HCT116 (cell line): Measurements from ENCODE around the gene IRF9. TPM values are rescaled to one million over a fixed set of nuclear protein-coding genes. Genes with fewer than 3 reads are reported as not detected.

Experiments used
- ATAC-seq: fragments of 200-7000 bp; cut with Tn5 transposase; 2 replicates; pipeline ENCODE4 v1.9.1; 2020; ENCODE audit warnings: mild to moderate bottlenecking, moderate library complexity
- BruUV-seq: library from RNA; stranded (reverse); fragments of 400-500 nt; replicated peaks from 2 replicates; lab custom pipeline; 2021; lab: Mats Ljungman, UMichigan
- CTCF ChIA-PET: fragments of 300-600 bp; sonication (Branson Sonifier 250); formaldehyde crosslinking; loops from one replicate; lab custom pipeline; 2021; ENCODE audit warnings: antibody characterized with exemption; lab: Charles Lee
- POLR2A ChIA-PET: fragments of 300-600, 350-600 bp; sonication (Branson Sonifier 250); formaldehyde crosslinking; loops from one replicate; lab custom pipeline; 2021; ENCODE audit warnings: antibody characterized with exemption; lab: Charles Lee
- RAD21 ChIA-PET, 2 experiments: fragments of 300-600 bp; sonication (Branson Sonifier 250); formaldehyde crosslinking; loops; one replicate each; lab custom pipeline; 2023; ENCODE audit warnings: low total read pairs in 2 of 2; ENCODE audit not compliant: uncharacterized antibody in 2 of 2, unreplicated experiment in 2 of 2, low non-redundant PET in 1 of 2; lab: Charles Lee
- DNase-seq: peaks from one replicate; pipeline ENCODE4 v3.0.0-alpha.2; 2010; ENCODE audit warnings: low read depth, low spot score
- H2AFZ ChIP-seq: fragments of 200-600 bp; shearing (Covaris generic), sonication (generic); 2 replicates; pipeline ENCODE4 v1.6.1; 2017; ENCODE audit warnings: low read depth, mixed run types, mixed read lengths, antibody characterized with exemption, low read length; ENCODE audit not compliant: poor library complexity, severe bottlenecking
- H3K27ac ChIP-seq: 2 replicates; pipeline ENCODE4 v1.5.1; 2012; ENCODE audit warnings: low read depth, low read length
- H3K27me3 ChIP-seq: fragments of 200-600 bp; sonication (generic); 2 replicates; pipeline ENCODE4 v1.6.1; 2016; ENCODE audit warnings: mixed run types, low read length, mixed read lengths; ENCODE audit not compliant: insufficient read depth
- H3K36me3 ChIP-seq, 2 experiments: fragments of 200-500 bp in 1 of 2; fragments of 200-600 bp in 1 of 2; sonication (Bioruptor generic) in 1 of 2; sonication (generic) in 1 of 2; 2 replicates each; pipeline versions ENCODE4 v1.5.1 to v1.6.1; 2014 to 2016; ENCODE audit warnings: low read length in 2 of 2, inconsistent platforms in 1 of 2, mixed read lengths in 1 of 2, mixed run types in 1 of 2; ENCODE audit not compliant: insufficient read depth in 2 of 2, control insufficient read depth in 1 of 2
- H3K4me1 ChIP-seq, 2 experiments: fragments of 200-600 bp in 1 of 2; sonication (generic) in 1 of 2; 2 replicates each; pipeline versions ENCODE4 v1.5.1 to v1.6.1; 2012 to 2017; ENCODE audit warnings: low read length in 2 of 2, inconsistent platforms in 1 of 2, mild to moderate bottlenecking in 1 of 2, mixed read lengths in 1 of 2, mixed run types in 1 of 2, moderate library complexity in 1 of 2; ENCODE audit not compliant: insufficient read depth in 2 of 2, control insufficient read depth in 1 of 2
- H3K4me2 ChIP-seq: fragments of 200-600 bp; sonication (generic); 2 replicates; pipeline ENCODE4 v1.6.1; 2017; ENCODE audit warnings: mixed run types, low read length, mixed read lengths
- H3K4me3 ChIP-seq, 2 experiments: fragments of 200-600 bp in 1 of 2; sonication (generic) in 1 of 2; replicated peaks in 1 of 2; 2 replicates each; pipeline ENCODE4 v1.5.1; 2011 to 2016; ENCODE audit warnings: low read length in 2 of 2, control low read depth in 1 of 2, low read depth in 1 of 2, mild to moderate bottlenecking in 1 of 2, mixed read lengths in 1 of 2, mixed run types in 1 of 2
- H3K79me2 ChIP-seq: fragments of 200-600 bp; sonication (generic); 2 replicates; pipeline ENCODE4 v1.6.1; 2017; ENCODE audit warnings: mild to moderate bottlenecking, mixed run types, low read length, moderate library complexity, mixed read lengths; ENCODE audit not compliant: insufficient read depth
- H3K9ac ChIP-seq: fragments of 200-600 bp; sonication (generic); 2 replicates; pipeline ENCODE4 v1.6.1; 2016; ENCODE audit warnings: low read length, mixed read lengths
- H3K9me2 ChIP-seq: fragments of 200-600 bp; sonication (generic), shearing (Covaris generic); 2 replicates; pipeline ENCODE4 v1.6.1; 2017; ENCODE audit warnings: mixed run types, mild to moderate bottlenecking, moderate library complexity; ENCODE audit not compliant: insufficient read depth
- H3K9me3 ChIP-seq, 2 experiments: fragments of 200-500 bp in 1 of 2; fragments of 200-600 bp in 1 of 2; sonication (Bioruptor generic) in 1 of 2; sonication (generic) in 1 of 2; 2 replicates each; pipeline ENCODE4 v1.6.1; 2014 to 2017; ENCODE audit warnings: low read length in 2 of 2, mixed read lengths in 2 of 2, inconsistent platforms in 1 of 2, low read depth in 1 of 2, mild to moderate bottlenecking in 1 of 2, mixed run types in 1 of 2, moderate library complexity in 1 of 2; ENCODE audit not compliant: control insufficient read depth in 1 of 2, insufficient read depth in 1 of 2
- H4K20me1 ChIP-seq: fragments of 200-600 bp; sonication (generic), shearing (Covaris generic); 2 replicates; pipeline ENCODE4 v1.6.1; 2017; ENCODE audit warnings: mixed run types, mild to moderate bottlenecking, moderate library complexity; ENCODE audit not compliant: insufficient read depth
- CBX3 ChIP-seq: IDR thresholded peaks from 2 replicates; pipeline ENCODE4 v1.6.1; 2012; ENCODE audit warnings: low read depth
- CEBPB ChIP-seq: IDR thresholded peaks from 2 replicates; pipeline ENCODE4 v1.6.1; 2012; ENCODE audit warnings: low read depth
- EGR1 ChIP-seq: IDR thresholded peaks from 2 replicates; pipeline ENCODE4 v1.6.1; 2012; ENCODE audit warnings: low read depth
- ELF1 ChIP-seq: IDR thresholded peaks from 2 replicates; pipeline ENCODE4 v1.6.1; 2012; ENCODE audit warnings: low read depth, borderline replicate concordance
- FOSL1 ChIP-seq: IDR thresholded peaks from 2 replicates; pipeline ENCODE4 v1.6.1; 2012; ENCODE audit warnings: low read depth
- JUND ChIP-seq: IDR thresholded peaks from 2 replicates; pipeline ENCODE4 v1.6.1; 2012
- MAX ChIP-seq: IDR thresholded peaks from 2 replicates; pipeline ENCODE4 v1.6.1; 2012
- POLR2AphosphoS5 ChIP-seq: IDR thresholded peaks from 2 replicates; pipeline ENCODE4 v1.6.1; 2011; ENCODE audit warnings: mild to moderate bottlenecking, low read depth, low read length, moderate library complexity
- REST ChIP-seq: IDR thresholded peaks from 2 replicates; pipeline ENCODE4 v1.6.1; 2012; ENCODE audit warnings: low read depth
- SIN3A ChIP-seq: IDR thresholded peaks from 2 replicates; pipeline ENCODE4 v1.6.1; 2012; ENCODE audit warnings: low read depth
- SP1 ChIP-seq: IDR thresholded peaks from 2 replicates; pipeline ENCODE4 v1.6.1; 2012; ENCODE audit warnings: low read depth
- SRF ChIP-seq: IDR thresholded peaks from 2 replicates; pipeline ENCODE4 v1.6.1; 2012; ENCODE audit warnings: low read depth
- YY1 ChIP-seq: IDR thresholded peaks from 2 replicates; pipeline ENCODE4 v1.6.1; 2011; ENCODE audit warnings: low read length, low read depth, moderate library complexity, mild to moderate bottlenecking; ENCODE audit not compliant: insufficient replicate concordance; ENCODE audit errors: extremely low read depth
- ZBTB33 ChIP-seq: IDR thresholded peaks from 2 replicates; pipeline ENCODE4 v1.6.1; 2011; ENCODE audit warnings: mild to moderate bottlenecking, low read length, moderate library complexity; ENCODE audit not compliant: insufficient replicate concordance; ENCODE audit errors: extremely low read depth
- ZFX ChIP-seq: fragments of 450-650 bp; IDR thresholded peaks from 2 replicates; pipeline ENCODE4 v1.6.1; 2017
- ZNF274 ChIP-seq: fragments of 200-500 bp; sonication (Bioruptor generic); IDR thresholded peaks from 2 replicates; pipeline ENCODE4 v1.6.1; 2014; ENCODE audit warnings: mild to moderate bottlenecking, low read depth, low read length, inconsistent platforms
- intact Hi-C: fragments of 100-400 bp; cut with micrococcal nuclease; formaldehyde crosslinking; loops from 2 replicates; pipeline ENCODE4 v1.10.0; 2022
- total RNA-seq: library from RNA; stranded (reverse); gene quantifications from one replicate; pipeline ENCODE4 v1.2.1, GENCODE V29; 2021; ENCODE audit not compliant: unreplicated experiment

IRF9 gene
- total RNA-seq, 1 experiment from 2014 or later = 21.7 TPM

GRCh38 chr14:24192933-24193332, 31.9 kb downstream of the IRF9 start:
- H3K4me3 ChIP-seq = no peak overlapping the region
- no peaks in the 10 kb centered on the region for H4K20me1 ChIP-seq
- RAD21 ChIA-PET = no interaction called here
- BruUV-seq = no TSS peak
- intact Hi-C loops = no loop called here
- no peaks in the 10 kb centered on the region for H3K9me2 ChIP-seq
- no peaks in the 10 kb centered on the region for H3K27me3 ChIP-seq
- no peak for DNase-seq
- H3K9ac ChIP-seq = no peak overlapping the region
- no peak overlapping the region for H2AFZ ChIP-seq
- no peaks in the 10 kb centered on the region for H3K9me3 ChIP-seq
- CTCF ChIA-PET = no interaction called here
- no peak for TF ChIP-seq FOSL1
- no peak for TF ChIP-seq POLR2AphosphoS5
- TF ChIP-seq ZFX = no peak
- no peak for TF ChIP-seq ZNF274
- no peak for TF ChIP-seq MAX
- no peak for TF ChIP-seq CBX3
- TF ChIP-seq SRF = no peak
- no peak for TF ChIP-seq YY1
- no peak for TF ChIP-seq REST
- no peak for TF ChIP-seq EGR1
- TF ChIP-seq SP1 = no peak
- no peak for TF ChIP-seq ZBTB33
- TF ChIP-seq JUND = no peak
- no peak for TF ChIP-seq ELF1
- no peak for TF ChIP-seq CEBPB
- TF ChIP-seq SIN3A = no peak
- peaks cover 23 to 35% of the 10 kb centered on the region in 2 experiments for H3K4me1 ChIP-seq
- POLR2A ChIA-PET = no interaction called here
- no peak for ATAC-seq
- peaks cover 8 to 12% of the 10 kb centered on the region in 2 experiments; a peak in 3 of 4 replicates for H3K36me3 ChIP-seq
- H3K27ac ChIP-seq = no peak overlapping the region
- peaks cover 39% of the 10 kb centered on the region for H3K79me2 ChIP-seq
- H3K4me2 ChIP-seq = no peak overlapping the region
